HL-60 (cell line): ENCODE data around the gene GCGR.

Experiments
- DNase-seq, 2 experiments: peaks; one replicate each; pipeline ENCODE4 v3.0.0-alpha.2; 2010 to 2020; ENCODE audit warnings: low read depth in 1 of 2, low spot score in 1 of 2
- H3K27ac ChIP-seq: fragments of 250-450 bp; sonication (Bioruptor Pico); replicated peaks from 2 replicates; pipeline ENCODE4 v1.5.1; 2020; ENCODE audit warnings: mild to moderate bottlenecking, moderate library complexity
- H3K27me3 ChIP-seq: fragments of 250-450 bp; sonication (Bioruptor Pico); 2 replicates; pipeline ENCODE4 v1.5.1; 2021; ENCODE audit warnings: mild to moderate bottlenecking, moderate library complexity; ENCODE audit not compliant: insufficient read depth, poor library complexity, severe bottlenecking
- H3K4me3 ChIP-seq: replicated peaks from 2 replicates; pipeline ENCODE4 v1.5.1; 2011; ENCODE audit warnings: mild to moderate bottlenecking, control low read depth, low read length; ENCODE audit not compliant: insufficient read depth
- CTCF ChIP-seq: IDR thresholded peaks from one replicate; pipeline ENCODE4 v1.5.1; 2011; ENCODE audit warnings: low read length, control low read depth, inconsistent platforms; ENCODE audit not compliant: insufficient read depth
- GABPA ChIP-seq: IDR thresholded peaks from 2 replicates; pipeline ENCODE4 v1.6.1; 2012; ENCODE audit warnings: low read depth
- POLR2AphosphoS5 ChIP-seq: IDR thresholded peaks from 2 replicates; pipeline ENCODE4 v1.6.1; 2012; ENCODE audit warnings: low read depth
- REST ChIP-seq: IDR thresholded peaks from 2 replicates; pipeline ENCODE4 v1.6.1; 2012; ENCODE audit warnings: low read depth; ENCODE audit not compliant: insufficient replicate concordance
- SPI1 ChIP-seq: IDR thresholded peaks from 2 replicates; pipeline ENCODE4 v1.6.1; 2012; ENCODE audit warnings: low read depth, mild to moderate bottlenecking, borderline replicate concordance

Gene GCGR

GRCh38 chr17:81817758-81818147 lies 13.8 kb downstream of the GCGR start:
- no peaks in the 10 kb centered on the region for H3K27me3 ChIP-seq
- no peak for DNase-seq
- no peak for TF ChIP-seq SPI1
- no peak overlapping the region for H3K27ac ChIP-seq
- H3K4me3 ChIP-seq = no peak overlapping the region

- DNase-seq = no peak
- H3K4me3 ChIP-seq = no peak overlapping the region
- no peak overlapping the region for H3K27ac ChIP-seq
- H3K27me3 ChIP-seq = no peaks in the 10 kb centered on the region
- TF ChIP-seq POLR2AphosphoS5 (no peak), REST (no peak), SPI1 (no peak)
Measured at GRCh38 chr17:81819708-81820107, 15.8 kb downstream of the GCGR start.

- Histone ChIP-seq H3K4me3 (no peak overlapping the region), H3K27me3 (no peaks in the 10 kb centered on the region), H3K27ac (no peak overlapping the region)
- TF ChIP-seq POLR2AphosphoS5 = no peak
- TF ChIP-seq SPI1 = no peak
- no peak for TF ChIP-seq CTCF
- TF ChIP-seq GABPA = no peak
- TF ChIP-seq REST = no peak
- no peak for DNase-seq
Measured at GRCh38 chr17:81821147-81821546, 17.2 kb downstream of the GCGR start.

GRCh38 chr17:81821603-81822311 lies 17.8 kb downstream of the GCGR start:
- TF ChIP-seq CTCF (no peak), SPI1 (no peak), REST (no peak), GABPA (no peak), POLR2AphosphoS5 (no peak)
- H3K27me3 ChIP-seq = no peaks in the 10 kb centered on the region
- no peak overlapping the region for H3K27ac ChIP-seq
- peak; percentile 41 to 61 for DNase-seq
- no peak overlapping the region for H3K4me3 ChIP-seq
